GM21447 (cell line): ENCODE results near the gene ALDH1L1.

Source experiments
- ATAC-seq: cut with Tn5 transposase; IDR thresholded peaks from one replicate; pipeline ENCODE4 v1.9.1; 2021; ENCODE audit not compliant: unreplicated experiment

Gene ALDH1L1

GRCh38 chr3:126180477-126181397 lies at the start of gene ALDH1L1:
TSS of gene ALDH1L1 (minus strand) at chr3:126180586. CDS start at chr3:126160979, 19,607 bp downstream.
- ATAC-seq, result no peak

- no peak for ATAC-seq
Measured at GRCh38 chr3:126226374-126226773, 46.0 kb upstream of the ALDH1L1 start.

- ATAC-seq, result no peak
Measured at GRCh38 chr3:126216416-126216815, 36.0 kb upstream of the ALDH1L1 start.

- no peak for ATAC-seq
Measured at GRCh38 chr3:126213379-126214028, 33.1 kb upstream of the ALDH1L1 start.

- ATAC-seq, result no peak
Measured at GRCh38 chr3:126212620-126213378, 32.4 kb upstream of the ALDH1L1 start.

- ATAC-seq, result no peak
Measured at GRCh38 chr3:126212250-126212619, 31.8 kb upstream of the ALDH1L1 start.

- no peak for ATAC-seq
Measured at GRCh38 chr3:126211569-126211968, 31.2 kb upstream of the ALDH1L1 start.

- no peak for ATAC-seq
Measured at GRCh38 chr3:126210606-126211005, 30.2 kb upstream of the ALDH1L1 start.

GRCh38 chr3:126209741-126210140 lies 29.4 kb upstream of the ALDH1L1 start:
- no peak for ATAC-seq

GRCh38 chr3:126208606-126209256 lies 28.3 kb upstream of the ALDH1L1 start:
- no peak for ATAC-seq

- ATAC-seq, result no peak
Measured at GRCh38 chr3:126208182-126208581, 27.8 kb upstream of the ALDH1L1 start.

GRCh38 chr3:126207166-126207565 lies 26.8 kb upstream of the ALDH1L1 start:
- ATAC-seq, result no peak

GRCh38 chr3:126205717-126206655 lies 25.6 kb upstream of the ALDH1L1 start:
- ATAC-seq, result no peak

- ATAC-seq, result no peak
Measured at GRCh38 chr3:126202680-126203079, 22.3 kb upstream of the ALDH1L1 start.

- ATAC-seq, result no peak
Measured at GRCh38 chr3:126202276-126202675, 21.9 kb upstream of the ALDH1L1 start.

- ATAC-seq, result no peak
Measured at GRCh38 chr3:126201168-126201567, 20.8 kb upstream of the ALDH1L1 start.

- no peak for ATAC-seq
Measured at GRCh38 chr3:126200534-126200933, 20.1 kb upstream of the ALDH1L1 start.

GRCh38 chr3:126199256-126199655 lies 18.9 kb upstream of the ALDH1L1 start:
- no peak for ATAC-seq

GRCh38 chr3:126197854-126198584 lies 17.6 kb upstream of the ALDH1L1 start:
- ATAC-seq, result no peak
